GM21528 (cell line): ENCODE results near the gene PLPPR3.
"Not testable (repeated sequence)": the region's sequence is repeated elsewhere in the genome, so short reads cannot be mapped to it uniquely, and the experiment has no call there.

Experiments used
- ATAC-seq: cut with Tn5 transposase; IDR thresholded peaks from one replicate; pipeline ENCODE4 v1.9.1; 2021; ENCODE audit warnings: mild to moderate bottlenecking, moderate library complexity; ENCODE audit not compliant: unreplicated experiment, low FRiP score

Gene PLPPR3

GRCh38 chr19:831407-832369, 9.9 kb upstream of the PLPPR3 start:
- ATAC-seq: no peak

- no peak for ATAC-seq
These were observed 7.5 kb upstream of the PLPPR3 start for GRCh38 chr19:829129-829758.

- no peak for ATAC-seq
These were observed 6.1 kb upstream of the PLPPR3 start, which contains the start of gene AZU1 for GRCh38 chr19:827710-828321. Gene AZU1, plus strand, starts transcription at chr19:827837. Its CDS starts 10 bp downstream, at chr19:827847.

- ATAC-seq: no peak
These were observed 5.6 kb upstream of the PLPPR3 start for GRCh38 chr19:827314-827709.

GRCh38 chr19:825897-826644, 4.3 kb upstream of the PLPPR3 start:
- no peak for ATAC-seq

- ATAC-seq: no peak
These were observed 3.1 kb upstream of the PLPPR3 start for GRCh38 chr19:824885-825284.

DNA sequence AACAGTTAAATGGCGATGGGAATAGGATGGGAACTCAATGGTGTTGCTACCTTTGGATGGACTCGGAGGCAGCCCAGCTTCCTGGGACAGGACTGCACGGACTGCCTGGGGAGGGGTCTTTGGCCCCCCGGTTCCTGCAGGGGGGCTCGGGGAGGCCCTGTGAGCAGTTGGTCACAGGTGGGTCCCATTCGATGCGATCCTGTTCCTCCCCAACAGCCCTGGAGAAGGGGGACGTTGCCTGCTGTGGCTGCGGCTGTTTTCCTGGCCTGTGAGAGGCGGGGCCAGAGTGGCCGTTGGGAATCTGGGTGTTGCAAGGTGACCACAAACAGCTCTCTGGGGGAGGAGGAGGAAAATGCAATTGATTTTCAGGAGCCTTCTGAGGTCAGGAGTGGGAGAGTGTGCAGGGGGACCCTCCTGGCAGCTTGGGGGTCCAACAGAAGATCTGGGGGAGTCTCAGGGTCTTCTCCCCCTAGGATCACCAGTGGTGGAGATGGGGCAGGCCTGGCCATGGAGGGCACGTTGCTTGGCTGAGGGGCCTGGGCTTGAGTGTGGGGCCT, 1.9 kb upstream of the PLPPR3 start:
- ATAC-seq: no peak

GRCh38 chr19:821231-821824, 427 bp downstream of the PLPPR3 start:
- ATAC-seq: no peak

DNA sequence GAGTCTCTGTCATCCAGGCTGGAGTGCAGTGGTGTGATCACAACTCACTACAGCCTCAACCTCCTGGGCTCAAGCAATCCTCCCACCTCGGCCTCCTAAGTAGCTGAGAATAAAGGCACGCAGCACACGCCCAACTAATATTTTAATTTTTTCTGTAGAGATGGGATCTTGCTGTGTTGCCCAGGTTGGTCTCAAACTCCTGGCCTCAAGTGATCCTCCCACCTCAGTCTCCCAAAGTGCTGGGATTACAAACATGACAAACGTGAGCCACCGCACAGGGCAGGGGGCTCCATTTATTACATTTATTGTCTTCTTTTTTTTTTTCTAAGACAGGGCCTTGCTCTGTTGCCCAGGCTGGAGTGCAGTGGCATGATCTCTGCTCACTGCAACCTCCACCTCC, 1.5 kb downstream of the PLPPR3 start:
- ATAC-seq: not testable (repeated sequence)

DNA sequence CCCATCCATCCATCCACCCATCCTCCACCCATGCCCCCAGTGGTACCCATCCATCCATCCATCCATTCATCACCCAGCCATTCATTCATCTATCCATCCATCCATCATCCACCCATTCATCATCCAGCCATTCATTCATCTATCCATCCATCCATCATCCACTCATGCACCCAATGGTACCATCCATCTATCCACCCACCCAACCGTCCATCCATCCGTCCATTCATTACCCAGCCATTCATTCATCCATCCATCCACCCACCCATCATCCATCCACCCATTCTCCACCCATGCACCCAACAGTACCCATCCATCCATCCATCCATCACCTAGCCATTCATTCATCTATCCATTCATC, 5.3 kb downstream of the PLPPR3 start:
- no peak for ATAC-seq

DNA sequence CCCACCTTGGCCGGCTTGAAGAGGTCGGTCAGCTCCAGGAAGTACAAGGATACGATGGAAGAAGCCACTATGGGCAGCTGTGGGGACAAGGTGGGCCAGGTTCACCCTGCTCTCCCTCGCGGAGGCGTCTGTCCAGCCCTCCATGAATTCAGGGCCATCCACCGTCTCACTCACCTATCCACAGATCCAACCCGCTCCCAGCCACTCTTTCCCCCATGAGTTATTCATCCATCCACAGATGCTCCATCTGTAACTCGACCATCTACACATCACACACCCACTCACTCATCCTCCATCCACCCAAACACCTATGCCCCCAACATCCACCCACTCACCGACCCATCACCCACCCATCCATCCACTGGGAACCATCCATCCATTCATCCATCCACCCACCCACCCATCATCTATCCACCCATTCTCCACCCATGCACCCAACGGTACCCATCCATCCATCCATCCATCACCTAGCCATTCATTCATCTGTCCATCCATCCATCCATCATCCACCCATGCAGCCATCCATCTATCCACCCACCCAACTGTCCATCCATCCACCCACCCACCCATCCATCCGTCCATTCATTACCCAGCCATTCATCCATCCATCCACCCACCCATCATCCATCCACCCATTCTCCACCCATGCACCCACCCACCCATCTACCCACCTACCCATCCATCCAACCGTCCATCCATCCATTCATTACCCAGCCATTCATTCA, 5.8 kb downstream of the PLPPR3 start:
- no peak for ATAC-seq

GRCh38 chr19:815079-815774, 6.5 kb downstream of the PLPPR3 start:
- ATAC-seq: no peak

DNA sequence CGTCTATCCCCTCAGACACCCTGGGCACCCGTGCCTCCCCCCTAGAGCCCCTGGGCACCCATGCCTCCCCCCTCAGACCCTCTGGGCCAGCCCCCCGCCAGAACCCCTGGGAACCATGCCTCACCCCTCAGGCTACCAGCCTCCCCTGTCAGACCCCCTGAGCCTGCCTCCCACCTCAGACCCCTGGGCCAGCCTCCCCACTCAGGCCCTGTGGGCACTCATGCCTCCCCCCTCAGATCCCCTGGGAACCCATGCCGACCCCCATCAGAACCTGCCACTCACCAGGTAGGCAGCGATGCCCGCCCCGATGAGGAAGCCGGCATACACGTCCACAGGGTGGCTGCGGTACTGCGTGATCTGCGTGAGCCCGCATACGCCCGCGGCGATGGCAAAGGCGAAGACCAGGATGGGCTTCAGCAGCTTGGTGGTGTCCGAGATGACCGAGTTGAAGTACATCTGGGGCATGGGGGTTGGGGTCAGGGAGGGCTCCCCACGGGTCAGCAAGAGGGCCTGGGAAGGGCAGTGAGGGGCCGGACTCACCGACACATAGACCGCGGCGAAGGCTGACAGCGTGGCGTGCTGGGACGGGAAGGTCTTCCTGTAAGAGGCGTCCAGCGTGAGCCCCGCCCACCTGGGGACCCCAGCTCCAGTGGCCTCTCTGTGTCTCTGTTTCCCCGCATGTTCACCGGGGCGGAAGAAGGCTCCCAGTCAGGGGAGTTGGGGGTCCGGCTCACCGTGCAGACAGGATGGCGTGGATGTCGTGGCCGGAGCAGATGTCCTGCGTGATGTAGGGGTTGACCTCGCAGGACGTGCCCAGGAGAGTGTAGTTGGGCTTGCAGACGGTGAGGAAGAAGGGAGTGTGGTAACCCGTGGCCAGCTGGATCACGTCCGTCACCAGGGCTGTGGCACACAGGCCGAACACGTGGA, 7.3 kb downstream of the PLPPR3 start:
- ATAC-seq: no peak

- no peak for ATAC-seq
These were observed 8.3 kb downstream of the PLPPR3 start for GRCh38 chr19:813219-814151.

- no peak for ATAC-seq
These were observed 9.0 kb downstream of the PLPPR3 start for GRCh38 chr19:812747-813218.

DNA sequence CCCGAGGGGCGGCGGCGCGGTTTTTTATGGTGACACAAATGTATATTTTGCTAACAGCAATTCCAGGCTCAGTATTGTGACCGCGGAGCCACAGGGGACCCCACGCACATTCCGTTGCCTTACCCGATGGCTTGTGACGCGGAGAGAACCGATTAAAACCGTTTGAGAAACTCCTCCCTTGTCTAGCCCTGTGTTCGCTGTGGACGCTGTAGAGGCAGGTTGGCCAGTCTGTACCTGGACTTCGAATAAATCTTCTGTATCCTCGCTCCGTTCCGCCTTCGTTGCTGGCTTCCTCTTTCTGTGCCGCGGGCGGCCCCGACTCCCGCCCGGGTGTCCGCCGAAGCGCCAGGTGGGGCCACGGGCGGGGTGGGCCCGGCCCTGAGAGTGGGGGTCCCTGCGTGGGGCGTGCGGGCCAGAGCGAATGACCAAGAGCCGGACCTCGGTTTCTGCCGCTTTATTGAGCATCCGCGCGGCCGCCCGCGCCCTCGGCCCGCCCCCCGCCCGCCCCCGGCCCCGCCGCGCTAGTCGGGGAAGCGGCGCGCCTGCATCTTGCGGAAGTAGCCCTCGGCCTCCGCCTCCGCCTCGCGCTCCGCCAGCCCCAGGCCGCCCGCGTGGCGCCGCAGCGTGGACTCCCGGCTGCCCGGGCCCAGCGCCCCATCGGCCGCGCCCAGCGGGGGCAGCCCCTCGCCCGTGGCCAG, 9.6 kb downstream of the PLPPR3 start:
- no peak for ATAC-seq
